A673 (cell line): ENCODE measurements around the gene FAM210B. TPM values are rescaled to one million over a fixed set of nuclear protein-coding genes. Genes with fewer than 3 reads are reported as not detected.

Experiments
- BruUV-seq: library from RNA; stranded (reverse); fragments of 400-500 nt; replicated peaks from 2 replicates; lab custom pipeline; 2021; lab: Mats Ljungman, UMichigan
- CTCF ChIA-PET: fragments of 300-600 bp; sonication (Branson Sonifier 250); formaldehyde crosslinking; loops from one replicate; lab custom pipeline; 2022; ENCODE audit warnings: antibody characterized with exemption; lab: Charles Lee
- POLR2A ChIA-PET: fragments of 300-600 bp; sonication (Branson Sonifier 250); formaldehyde crosslinking; loops from one replicate; lab custom pipeline; 2022; ENCODE audit warnings: antibody characterized with exemption; ENCODE audit not compliant: low non-redundant PET; lab: Charles Lee
- DNase-seq: peaks from one replicate; pipeline ENCODE4 v3.0.0-alpha.2; 2015; ENCODE audit warnings: low spot score
- H3K27ac ChIP-seq: fragments of 200-600 bp; sonication (generic); 2 replicates; pipeline ENCODE4 v1.5.1; 2016; ENCODE audit warnings: mixed run types, low read depth, mild to moderate bottlenecking, mixed read lengths, antibody characterized with exemption, low read length; ENCODE audit not compliant: poor library complexity, severe bottlenecking
- H3K27me3 ChIP-seq: fragments of 200-600 bp; sonication (generic); replicated peaks from 2 replicates; pipeline ENCODE4 v1.6.1; 2017; ENCODE audit warnings: mixed run types, low read depth, mild to moderate bottlenecking, mixed read lengths, antibody characterized with exemption, low read length; ENCODE audit not compliant: insufficient read depth, poor library complexity
- H3K36me3 ChIP-seq: fragments of 200-600 bp; sonication (generic); 2 replicates; pipeline ENCODE4 v1.6.1; 2016; ENCODE audit warnings: mixed run types, mild to moderate bottlenecking, mixed read lengths, antibody characterized with exemption, low read length; ENCODE audit not compliant: insufficient read depth, poor library complexity, severe bottlenecking
- H3K4me1 ChIP-seq: fragments of 200-600 bp; sonication (generic); 2 replicates; pipeline ENCODE4 v1.6.1; 2017; ENCODE audit warnings: mixed run types, mild to moderate bottlenecking, mixed read lengths, antibody characterized with exemption, low read length; ENCODE audit not compliant: insufficient read depth, poor library complexity, severe bottlenecking
- H3K4me3 ChIP-seq: fragments of 200-600 bp; sonication (generic); 2 replicates; pipeline ENCODE4 v1.5.1; 2016; ENCODE audit warnings: low read depth, mixed run types, mild to moderate bottlenecking, mixed read lengths, low read length; ENCODE audit not compliant: poor library complexity, severe bottlenecking
- H3K9me3 ChIP-seq: fragments of 200-600 bp; sonication (generic); 2 replicates; pipeline ENCODE4 v1.6.1; 2016; ENCODE audit warnings: mixed run types, low read depth, mild to moderate bottlenecking, mixed read lengths, antibody characterized with exemption, low read length; ENCODE audit not compliant: poor library complexity, severe bottlenecking
- CTCF ChIP-seq: fragments of 300-800, 200-600 bp; sonication (generic); conservative IDR thresholded peaks from 2 replicates; pipeline ENCODE4 v1.5.1; 2017; ENCODE audit warnings: low read depth, mild to moderate bottlenecking, antibody characterized with exemption, low read length, moderate library complexity, mixed read lengths
- EZH2 ChIP-seq: fragments of 200-600 bp; sonication (generic); IDR thresholded peaks from 2 replicates; pipeline ENCODE4 v1.6.1; 2017; ENCODE audit warnings: borderline replicate concordance, low read depth, mild to moderate bottlenecking, mixed read lengths, antibody characterized with exemption, low read length; ENCODE audit not compliant: poor library complexity, severe bottlenecking
- intact Hi-C: fragments of 100-400 bp; cut with micrococcal nuclease; formaldehyde crosslinking; loops from one replicate; pipeline ENCODE4 v1.10.0; 2022; ENCODE audit not compliant: unreplicated experiment
- total RNA-seq: library from RNA; stranded (reverse); gene quantifications from 2 replicates; pipeline ENCODE4 v1.2.3, GENCODE V29; 2021

FAM210B gene
- total RNA-seq, 1 experiment from 2014 or later: 5.5 TPM

- POLR2A ChIA-PET: no interaction called here
- DNase-seq: no peak
- no peak for TF ChIP-seq CTCF
- TF ChIP-seq EZH2: no peak
- Histone ChIP-seq H3K36me3 (peaks cover 85% of the 10 kb centered on the region), H3K4me3 (no peak overlapping the region), H3K27ac (no peak overlapping the region), H3K4me1 (no peaks in the 10 kb centered on the region), H3K27me3 (no peaks in the 10 kb centered on the region), H3K9me3 (no peaks in the 10 kb centered on the region)
- BruUV-seq: no TSS peak
- CTCF ChIA-PET: no interaction called here
- intact Hi-C loops: no loop called here
Measured at GRCh38 chr20:56372850-56373249, 14.1 kb downstream of the FAM210B start.

DNA sequence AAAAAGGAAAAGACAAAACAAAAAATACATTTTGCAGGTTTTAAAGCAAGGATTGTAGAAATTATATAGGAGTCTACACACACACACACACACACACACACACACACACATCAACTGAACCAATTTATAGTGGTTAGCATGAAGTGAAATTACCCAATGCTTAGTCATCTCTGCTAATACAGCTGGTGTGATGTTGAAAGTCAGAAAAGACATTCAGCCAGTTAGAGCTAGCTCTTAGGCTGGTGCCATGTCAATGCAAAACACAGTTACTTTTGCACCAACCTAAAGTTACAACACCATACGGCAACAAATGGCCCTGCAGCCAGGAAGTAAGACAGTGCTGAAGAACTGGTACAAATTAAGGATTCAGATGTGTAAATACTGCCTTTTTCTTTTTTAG, 15.2 kb downstream of the FAM210B start:
- TF ChIP-seq EZH2: no peak
- TF ChIP-seq CTCF: no peak
- Histone ChIP-seq H3K4me3 (no peak overlapping the region), H3K27me3 (no peaks in the 10 kb centered on the region), H3K9me3 (no peaks in the 10 kb centered on the region), H3K27ac (no peak overlapping the region), H3K4me1 (no peaks in the 10 kb centered on the region), H3K36me3 (peaks cover 90% of the 10 kb centered on the region)
- POLR2A ChIA-PET: no interaction called here
- CTCF ChIA-PET: interaction anchor here (0.7 kb wide), 1 partner anchor 16 kb away, joined by 3 read pairs; no protein-coding TSS in a partner anchor
- DNase-seq: peak; percentile 41
- intact Hi-C loops: no loop called here
- no TSS peak for BruUV-seq

DNA sequence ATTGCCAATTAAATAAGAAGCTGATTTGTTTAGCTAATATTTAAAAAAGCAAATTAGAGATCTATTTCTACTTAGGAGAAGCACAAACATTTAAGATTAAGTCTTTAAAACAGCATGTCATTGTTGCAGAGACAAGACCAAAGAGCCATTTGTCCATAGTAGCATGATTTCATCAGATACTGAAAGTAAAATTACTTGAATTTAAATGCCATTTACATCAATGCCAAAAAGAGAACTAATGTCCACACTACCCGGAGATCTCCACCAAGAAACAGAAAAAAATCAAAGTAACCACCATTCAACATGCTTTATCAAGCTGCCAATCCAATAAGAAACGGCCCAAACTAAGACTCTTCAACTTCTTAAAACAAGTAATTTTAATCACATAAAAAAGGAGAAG, 17.6 kb downstream of the FAM210B start:
- Histone ChIP-seq H3K27ac (no peak overlapping the region), H3K4me3 (no peak overlapping the region), H3K4me1 (no peaks in the 10 kb centered on the region), H3K9me3 (no peaks in the 10 kb centered on the region), H3K36me3 (peaks cover 91% of the 10 kb centered on the region), H3K27me3 (no peaks in the 10 kb centered on the region)
- no peak for TF ChIP-seq EZH2
- TF ChIP-seq CTCF: no peak
- intact Hi-C loops: no loop called here
- POLR2A ChIA-PET: interaction anchor here (0.6 kb wide), 1 partner anchor 12 kb away, joined by 4 read pairs; no protein-coding TSS in a partner anchor
- CTCF ChIA-PET: no interaction called here
- no TSS peak for BruUV-seq
- DNase-seq: no peak
